ENCODE results near the gene TNFSF18.

GRCh38 chr1:173042806-173043205 is 7.9 kb downstream of the TNFSF18 start:
- TF ChIP-seq CTCF (IDR thresholded peaks at IDR 0.05; ENCODE audit: low read depth, low read length, missing input control) = no peak
- no peak for TF ChIP-seq RAD21 (IDR thresholded peaks at IDR 0.05)
- no peak for TF ChIP-seq JUND (IDR thresholded peaks at IDR 0.05)
- no peak for TF ChIP-seq EGR1 (IDR thresholded peaks at IDR 0.05; ENCODE audit: low read depth in 2 of 2)
- no peak for TF ChIP-seq SP1 (IDR thresholded peaks at IDR 0.05)
- no peak for TF ChIP-seq YY1 (IDR thresholded peaks at IDR 0.05)
